ENCODE data around the gene SHROOM4. TPM values are rescaled to one million over a fixed set of nuclear protein-coding genes. Genes with fewer than 3 reads are reported as not detected.
A peak's percentile ranks its signal among the peaks of the same experiment; 100 is the strongest.

The SHROOM4 gene
- polyA plus RNA-seq, 4 donors, result under 0.01 to 5.0 (median 1.8) TPM

GRCh38 chrX:50684871-50685270, 129.1 kb downstream of the SHROOM4 start:
- DNase-seq (no peak), FAIRE-seq (no peak)
- H3K27ac ChIP-seq (ENCODE audit: low read depth in 1 of 3, low read length in 2 of 3), result no peak overlapping the region
- H3K9me3 ChIP-seq (ENCODE audit: control insufficient read depth in 2 of 2, insufficient read depth in 1 of 2, low read depth in 1 of 2, low read length in 1 of 2), result no peaks in the 10 kb centered on the region
- H3K4me3 ChIP-seq (ENCODE audit: low read depth in 1 of 3, low read length in 3 of 3), result no peak overlapping the region
- no peaks in the 10 kb centered on the region for H3K36me3 ChIP-seq (ENCODE audit: control insufficient read depth in 3 of 3, insufficient read depth in 2 of 3, low read depth in 1 of 3, low read length in 3 of 3)
- H3K4me1 ChIP-seq (ENCODE audit: control insufficient read depth in 3 of 3, insufficient read depth in 2 of 3, low read depth in 1 of 3, low read length in 2 of 3), result no peaks in the 10 kb centered on the region
- WGBS, 3 donors, result 35 to 86% (median 57%) methylated on average over 2 of the region's 2 CpGs
- H3K27me3 ChIP-seq (ENCODE audit: control insufficient read depth in 3 of 3, insufficient read depth in 3 of 3, low read length in 3 of 3), result no peaks in the 10 kb centered on the region

- Histone ChIP-seq H3K27ac (ENCODE audit: low read depth in 1 of 3, low read length in 2 of 3) (no peak overlapping the region), H3K4me1 (ENCODE audit: control insufficient read depth in 3 of 3, insufficient read depth in 2 of 3, low read depth in 1 of 3, low read length in 2 of 3) (no peaks in the 10 kb centered on the region), H3K27me3 (ENCODE audit: control insufficient read depth in 3 of 3, insufficient read depth in 3 of 3, low read length in 3 of 3) (no peaks in the 10 kb centered on the region), H3K4me3 (ENCODE audit: low read depth in 1 of 3, low read length in 3 of 3) (no peak overlapping the region), H3K36me3 (ENCODE audit: control insufficient read depth in 3 of 3, insufficient read depth in 2 of 3, low read depth in 1 of 3, low read length in 3 of 3) (no peaks in the 10 kb centered on the region), H3K9me3 (ENCODE audit: control insufficient read depth in 2 of 2, insufficient read depth in 1 of 2, low read depth in 1 of 2, low read length in 1 of 2) (no peaks in the 10 kb centered on the region)
- no peak for DNase-seq
- WGBS, 3 donors, result 51 to 75% (median 74%) methylated on average over 2 of the region's 2 CpGs
- no peak for FAIRE-seq
Observed at GRCh38 chrX:50680990-50681389, 133.0 kb downstream of the SHROOM4 start.

DNA sequence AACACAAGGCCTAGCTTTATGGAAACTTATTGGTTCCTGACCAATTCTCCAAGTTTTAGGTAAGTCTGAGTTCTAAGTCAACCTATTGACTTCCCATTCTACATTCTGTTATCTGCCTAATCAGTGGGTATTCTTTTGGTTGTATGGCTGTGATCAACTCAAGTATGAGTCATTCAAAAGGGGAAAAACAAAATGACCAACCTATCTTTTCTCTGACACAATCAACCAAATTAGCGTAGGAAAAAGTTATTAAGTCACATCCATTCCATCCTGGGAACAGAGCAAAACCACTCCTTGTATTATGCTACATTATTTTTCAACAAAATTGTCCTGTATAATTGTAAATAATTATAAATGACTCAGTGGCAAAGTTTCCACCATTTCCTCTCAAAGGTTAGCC, 136.2 kb downstream of the SHROOM4 start:
- no peaks in the 10 kb centered on the region for H3K4me1 ChIP-seq (ENCODE audit: control insufficient read depth in 3 of 3, insufficient read depth in 2 of 3, low read depth in 1 of 3, low read length in 2 of 3)
- no peaks in the 10 kb centered on the region for H3K36me3 ChIP-seq (ENCODE audit: control insufficient read depth in 3 of 3, insufficient read depth in 2 of 3, low read depth in 1 of 3, low read length in 3 of 3)
- H3K27ac ChIP-seq (ENCODE audit: low read depth in 1 of 3, low read length in 2 of 3), result no peak overlapping the region
- DNase-seq (no peak), FAIRE-seq (no peak)
- WGBS, 3 donors, result 73 to 95% (median 86%) methylated on average over 1 of the region's 1 CpG
- no peaks in the 10 kb centered on the region for H3K9me3 ChIP-seq (ENCODE audit: control insufficient read depth in 2 of 2, insufficient read depth in 1 of 2, low read depth in 1 of 2, low read length in 1 of 2)
- no peak overlapping the region for H3K4me3 ChIP-seq (ENCODE audit: low read depth in 1 of 3, low read length in 3 of 3)
- no peaks in the 10 kb centered on the region for H3K27me3 ChIP-seq (ENCODE audit: control insufficient read depth in 3 of 3, insufficient read depth in 3 of 3, low read length in 3 of 3)

DNA sequence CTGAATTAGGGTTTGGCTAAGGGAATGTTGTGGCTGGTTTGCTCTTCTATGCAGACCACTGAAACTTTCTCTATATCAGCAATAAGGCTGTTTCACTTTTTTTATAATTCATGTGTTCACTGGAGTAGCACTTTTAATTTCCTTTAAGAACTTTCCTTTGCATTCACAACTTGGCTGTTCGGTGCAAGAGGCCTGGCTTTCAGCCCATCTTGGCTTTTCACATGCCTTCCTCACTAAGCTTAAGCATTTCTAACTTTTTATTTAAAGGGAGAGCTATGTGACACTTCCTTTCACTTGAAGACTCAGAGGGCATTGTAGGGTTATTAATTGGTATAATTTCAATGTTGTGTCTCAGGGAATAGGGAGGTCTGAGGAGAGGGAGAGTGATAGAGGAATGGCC, 142.3 kb downstream of the SHROOM4 start:
- 55 to 68% (median 63%) methylated on average over 1 of the region's 1 CpG for WGBS, 3 donors
- H3K27ac ChIP-seq (ENCODE audit: low read depth in 1 of 3, low read length in 2 of 3), result no peak overlapping the region
- DNase-seq (no peak), FAIRE-seq (no peak)
- H3K9me3 ChIP-seq (ENCODE audit: control insufficient read depth in 2 of 2, insufficient read depth in 1 of 2, low read depth in 1 of 2, low read length in 1 of 2), result no peaks in the 10 kb centered on the region
- H3K36me3 ChIP-seq (ENCODE audit: control insufficient read depth in 3 of 3, insufficient read depth in 2 of 3, low read depth in 1 of 3, low read length in 3 of 3), result no peaks in the 10 kb centered on the region
- no peaks in the 10 kb centered on the region for H3K27me3 ChIP-seq (ENCODE audit: control insufficient read depth in 3 of 3, insufficient read depth in 3 of 3, low read length in 3 of 3)
- no peak overlapping the region for H3K4me3 ChIP-seq (ENCODE audit: low read depth in 1 of 3, low read length in 3 of 3)
- H3K4me1 ChIP-seq (ENCODE audit: control insufficient read depth in 3 of 3, insufficient read depth in 2 of 3, low read depth in 1 of 3, low read length in 2 of 3), result no peaks in the 10 kb centered on the region

DNA sequence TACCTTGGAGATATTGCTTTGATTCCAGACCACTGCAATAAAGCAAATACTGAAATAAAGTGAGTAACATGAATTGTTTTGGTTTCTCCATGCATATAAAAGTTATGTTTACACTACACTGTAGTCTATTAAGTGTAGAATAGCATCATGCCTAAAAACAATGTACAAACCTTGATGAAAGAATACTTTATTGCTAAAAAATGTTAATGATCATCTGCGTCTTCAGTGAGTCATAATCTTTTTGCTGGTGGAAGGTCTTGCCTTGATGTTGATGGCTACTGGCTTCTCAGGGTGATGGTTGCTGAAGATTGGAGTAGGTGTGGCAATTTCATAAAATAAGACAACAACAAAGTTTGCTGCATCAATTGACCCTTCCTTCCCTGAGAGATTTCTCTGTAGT, 145.1 kb downstream of the SHROOM4 start:
- FAIRE-seq, result no peak
- no peak for DNase-seq
- 72 to 85% (median 85%) methylated on average over 1 of the region's 1 CpG for WGBS, 3 donors

DNA sequence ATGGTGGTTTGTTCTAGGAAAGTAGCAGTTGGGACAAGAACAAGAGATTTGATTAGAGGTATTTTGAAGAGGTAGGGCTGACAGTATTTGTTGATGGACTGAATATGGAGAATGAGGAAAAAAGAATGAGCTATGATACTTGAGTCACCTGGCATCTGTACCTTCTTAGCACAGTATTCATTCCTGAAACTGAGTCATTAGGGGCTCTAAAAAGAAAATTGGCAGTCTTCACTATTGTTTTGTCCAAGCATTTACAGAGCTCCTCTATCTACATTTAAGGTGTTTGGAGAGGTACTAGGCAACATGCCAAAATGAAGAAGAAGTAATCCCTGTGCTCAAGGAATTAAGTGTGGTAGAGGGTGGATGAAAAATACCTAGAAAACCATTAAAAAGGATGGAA, 165.8 kb downstream of the SHROOM4 start:
- no peak for DNase-seq
- Histone ChIP-seq H3K4me3 (ENCODE audit: low read depth in 1 of 3, low read length in 3 of 3) (no peak overlapping the region), H3K9me3 (ENCODE audit: control insufficient read depth in 2 of 2, insufficient read depth in 1 of 2, low read depth in 1 of 2, low read length in 1 of 2) (no peaks in the 10 kb centered on the region), H3K27me3 (ENCODE audit: control insufficient read depth in 3 of 3, insufficient read depth in 3 of 3, low read length in 3 of 3) (no peaks in the 10 kb centered on the region), H3K36me3 (ENCODE audit: control insufficient read depth in 3 of 3, insufficient read depth in 2 of 3, low read depth in 1 of 3, low read length in 3 of 3) (no peaks in the 10 kb centered on the region), H3K4me1 (ENCODE audit: control insufficient read depth in 3 of 3, insufficient read depth in 2 of 3, low read depth in 1 of 3, low read length in 2 of 3) (no peaks in the 10 kb centered on the region), H3K27ac (ENCODE audit: low read depth in 1 of 3, low read length in 2 of 3) (no peak overlapping the region)
- FAIRE-seq, result no peak

More for the DNA sequence above, 145.1 kb downstream of the SHROOM4 start:
- Histone ChIP-seq H3K27ac (ENCODE audit: low read depth in 1 of 3, low read length in 2 of 3) (no peak overlapping the region), H3K36me3 (ENCODE audit: control insufficient read depth in 3 of 3, insufficient read depth in 2 of 3, low read depth in 1 of 3, low read length in 3 of 3) (no peaks in the 10 kb centered on the region), H3K27me3 (ENCODE audit: control insufficient read depth in 3 of 3, insufficient read depth in 3 of 3, low read length in 3 of 3) (no peaks in the 10 kb centered on the region), H3K4me1 (ENCODE audit: control insufficient read depth in 3 of 3, insufficient read depth in 2 of 3, low read depth in 1 of 3, low read length in 2 of 3) (no peaks in the 10 kb centered on the region), H3K9me3 (ENCODE audit: control insufficient read depth in 2 of 2, insufficient read depth in 1 of 2, low read depth in 1 of 2, low read length in 1 of 2) (no peaks in the 10 kb centered on the region), H3K4me3 (ENCODE audit: low read depth in 1 of 3, low read length in 3 of 3) (no peak overlapping the region)

GRCh38 chrX:50644496-50644895, 169.5 kb downstream of the SHROOM4 start:
- H3K9me3 ChIP-seq (ENCODE audit: control insufficient read depth in 2 of 2, insufficient read depth in 1 of 2, low read depth in 1 of 2, low read length in 1 of 2), result no peaks in the 10 kb centered on the region
- no peaks in the 10 kb centered on the region for H3K27me3 ChIP-seq (ENCODE audit: control insufficient read depth in 3 of 3, insufficient read depth in 3 of 3, low read length in 3 of 3)
- H3K36me3 ChIP-seq (ENCODE audit: control insufficient read depth in 3 of 3, insufficient read depth in 2 of 3, low read depth in 1 of 3, low read length in 3 of 3), result no peaks in the 10 kb centered on the region
- no peak for DNase-seq
- H3K4me1 ChIP-seq (ENCODE audit: control insufficient read depth in 3 of 3, insufficient read depth in 2 of 3, low read depth in 1 of 3, low read length in 2 of 3), result no peaks in the 10 kb centered on the region
- H3K27ac ChIP-seq (ENCODE audit: low read depth in 1 of 3, low read length in 2 of 3), result no peak overlapping the region
- FAIRE-seq, result no peak
- H3K4me3 ChIP-seq (ENCODE audit: low read depth in 1 of 3, low read length in 3 of 3), result no peak overlapping the region

DNA sequence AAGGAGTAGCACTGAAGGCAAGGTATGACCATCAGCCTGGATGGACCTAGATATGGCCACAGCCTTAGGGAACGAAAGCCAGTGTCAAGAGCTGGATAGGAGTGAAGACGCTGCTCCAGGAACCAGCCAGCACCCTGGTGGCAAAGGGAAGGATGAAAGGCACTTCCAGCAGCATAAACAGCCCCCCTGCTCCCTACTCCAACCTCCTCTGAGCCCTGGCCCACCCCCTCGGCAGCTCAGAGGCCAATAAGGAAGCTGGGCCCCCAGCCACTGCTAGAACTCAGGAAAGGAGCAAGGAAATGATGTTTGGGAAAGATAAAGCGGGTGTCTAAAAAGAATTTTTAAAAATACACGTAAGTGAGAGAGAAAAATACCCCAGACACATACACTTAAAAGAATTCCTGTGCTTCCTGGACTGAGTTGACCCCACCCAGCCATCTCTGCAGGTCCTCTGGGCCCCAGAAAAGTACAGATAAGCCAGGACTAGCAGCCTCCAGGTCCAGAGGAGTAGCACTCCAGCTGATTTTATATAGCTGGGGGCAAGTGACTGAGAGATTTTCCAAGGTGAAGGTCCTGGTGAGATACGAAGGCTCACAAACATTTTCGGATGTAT, 170.4 kb downstream of the SHROOM4 start:
- Histone ChIP-seq H3K27ac (ENCODE audit: low read depth in 1 of 3, low read length in 2 of 3) (peak overlapping the region in 1 of 3 donors; percentile 7), H3K27me3 (ENCODE audit: control insufficient read depth in 3 of 3, insufficient read depth in 3 of 3, low read length in 3 of 3) (no peaks in the 10 kb centered on the region), H3K4me3 (ENCODE audit: low read depth in 1 of 3, low read length in 3 of 3) (no peak overlapping the region), H3K9me3 (ENCODE audit: control insufficient read depth in 2 of 2, insufficient read depth in 1 of 2, low read depth in 1 of 2, low read length in 1 of 2) (no peaks in the 10 kb centered on the region), H3K4me1 (ENCODE audit: control insufficient read depth in 3 of 3, insufficient read depth in 2 of 3, low read depth in 1 of 3, low read length in 2 of 3) (no peaks in the 10 kb centered on the region), H3K36me3 (ENCODE audit: control insufficient read depth in 3 of 3, insufficient read depth in 2 of 3, low read depth in 1 of 3, low read length in 3 of 3) (no peaks in the 10 kb centered on the region)
- no peak for FAIRE-seq
- no peak for DNase-seq
- 65 to 84% (median 65%) methylated on average over 7 of the region's 7 CpGs for WGBS, 3 donors

- DNase-seq (no peak), FAIRE-seq (no peak)
- Histone ChIP-seq H3K27me3 (ENCODE audit: control insufficient read depth in 3 of 3, insufficient read depth in 3 of 3, low read length in 3 of 3) (no peaks in the 10 kb centered on the region), H3K4me1 (ENCODE audit: control insufficient read depth in 3 of 3, insufficient read depth in 2 of 3, low read depth in 1 of 3, low read length in 2 of 3) (no peaks in the 10 kb centered on the region), H3K4me3 (ENCODE audit: low read depth in 1 of 3, low read length in 3 of 3) (no peak overlapping the region), H3K9me3 (ENCODE audit: control insufficient read depth in 2 of 2, insufficient read depth in 1 of 2, low read depth in 1 of 2, low read length in 1 of 2) (no peaks in the 10 kb centered on the region), H3K36me3 (ENCODE audit: control insufficient read depth in 3 of 3, insufficient read depth in 2 of 3, low read depth in 1 of 3, low read length in 3 of 3) (peaks cover 0 to 6% (median 0%) of the 10 kb centered on the region in 3 donors), H3K27ac (ENCODE audit: low read depth in 1 of 3, low read length in 2 of 3) (no peak overlapping the region)
- 67 to 93% (median 67%) methylated on average over 3 of the region's 3 CpGs for WGBS, 3 donors
Observed at GRCh38 chrX:50638123-50638522, 175.9 kb downstream of the SHROOM4 start.

Measured in small intestine (tissue), 7 donors.